HFF-Myc (cell line): ENCODE measurements around the gene OR51B5.
"Not testable (repeated sequence)": the region's sequence is repeated elsewhere in the genome, so short reads cannot be mapped to it uniquely, and the experiment has no call there.

ENCODE experiments used
- DNase-seq: peaks from one replicate; pipeline ENCODE4 v3.0.0-alpha.2; 2011; ENCODE audit warnings: low read depth; ENCODE audit errors: extremely low read depth
- H3K4me3 ChIP-seq: replicated peaks from 2 replicates; pipeline ENCODE4 v1.5.1; 2011; ENCODE audit warnings: low read depth, mild to moderate bottlenecking, control low read depth, low read length
- CTCF ChIP-seq: IDR thresholded peaks from 2 replicates; pipeline ENCODE4 v1.5.1; 2012; ENCODE audit warnings: mild to moderate bottlenecking, low read depth, low read length, control low read depth; ENCODE audit errors: missing control alignments

Gene OR51B5

GRCh38 chr11:5351208-5351607 lies 7.9 kb upstream of the OR51B5 start, which contains the start of gene OR51B6:
Gene OR51B6 (plus strand): TSS chr11:5351508. CDS start chr11:5351508, 0 bp downstream.
- no peak for DNase-seq
- H3K4me3 ChIP-seq: no peak within 1 kb of the TSS
- TF ChIP-seq CTCF: no peak

GRCh38 chr11:5349550-5349949 lies 6.2 kb upstream of the OR51B5 start:
- H3K4me3 ChIP-seq: no peak overlapping the region
- no peak for DNase-seq
- TF ChIP-seq CTCF: no peak

- no peak for DNase-seq
- no peak for TF ChIP-seq CTCF
- H3K4me3 ChIP-seq: no peak overlapping the region
These were observed 5.3 kb upstream of the OR51B5 start for GRCh38 chr11:5348551-5349194.

GRCh38 chr11:5345831-5346230 lies 2.5 kb upstream of the OR51B5 start:
- no peak for TF ChIP-seq CTCF
- no peak for DNase-seq
- no peak overlapping the region for H3K4me3 ChIP-seq

GRCh38 chr11:5339771-5340322 lies 3.5 kb downstream of the OR51B5 start:
- TF ChIP-seq CTCF: no peak
- no peak overlapping the region for H3K4me3 ChIP-seq
- DNase-seq: no peak

GRCh38 chr11:5337253-5337652 lies 6.1 kb downstream of the OR51B5 start:
- not testable (repeated sequence) for H3K4me3 ChIP-seq, DNase-seq

GRCh38 chr11:5336331-5336730 lies 7.0 kb downstream of the OR51B5 start:
- no peak for TF ChIP-seq CTCF
- no peak overlapping the region for H3K4me3 ChIP-seq
- DNase-seq: no peak
